SK-N-SH treated with all-trans-retinoic acid at 6 μM for 48 hours (cell line): ENCODE measurements around the gene DXO.
A peak's percentile ranks its signal among the peaks of the same experiment; 100 is the strongest.
"Not testable (repeated sequence)": the region's sequence is repeated elsewhere in the genome, so short reads cannot be mapped to it uniquely, and the experiment has no call there.

Experiments used
- ATAC-seq: fragments of 200-7000 bp; cut with Tn5 transposase; 3 replicates; pipeline ENCODE4 v1.9.1; 2020; ENCODE audit warnings: mild to moderate bottlenecking, moderate library complexity
- ARNTL ChIP-seq: fragments of 450-650 bp; formaldehyde crosslinking; IDR thresholded peaks from 2 replicates; pipeline ENCODE4 v1.5.0; 2020; ENCODE audit warnings: low read depth, mild to moderate bottlenecking, moderate library complexity, borderline replicate concordance
- BACH2 ChIP-seq: fragments of 250-450 bp; sonication (Bioruptor Pico); IDR thresholded peaks from 2 replicates; pipeline ENCODE4 v1.9.0; 2021; ENCODE audit warnings: mild to moderate bottlenecking, borderline replicate concordance
- CREB5 ChIP-seq: fragments of 250-450 bp; sonication (Bioruptor Pico); IDR thresholded peaks from 2 replicates; pipeline ENCODE4 v1.5.1; 2020; ENCODE audit warnings: low read depth, mild to moderate bottlenecking, moderate library complexity
- CSDC2 ChIP-seq: fragments of 250-450 bp; sonication (Bioruptor Pico); IDR thresholded peaks from 2 replicates; pipeline ENCODE4 v1.5.0; 2020; ENCODE audit warnings: mild to moderate bottlenecking, moderate library complexity
- CSRNP3 ChIP-seq: fragments of 250-450 bp; sonication (Bioruptor Pico); IDR thresholded peaks from 2 replicates; pipeline ENCODE4 v1.5.1; 2021; ENCODE audit warnings: mild to moderate bottlenecking, moderate library complexity
- ESRRG ChIP-seq: fragments of 250-450 bp; sonication (Bioruptor Pico); IDR thresholded peaks from 2 replicates; pipeline ENCODE4 v1.6.1; 2021; ENCODE audit warnings: mild to moderate bottlenecking
- GLIS3 ChIP-seq: fragments of 250-450 bp; sonication (Bioruptor Pico); IDR thresholded peaks from 2 replicates; pipeline ENCODE4 v1.5.0; 2020; ENCODE audit warnings: mild to moderate bottlenecking, moderate library complexity
- ISL1 ChIP-seq: fragments of 250-450 bp; sonication (Bioruptor Pico); IDR thresholded peaks from 2 replicates; pipeline ENCODE4 v2.1.2; 2022; ENCODE audit warnings: mild to moderate bottlenecking, moderate library complexity
- OSR1 ChIP-seq: fragments of 250-450 bp; sonication (Bioruptor Pico); IDR thresholded peaks from 2 replicates; pipeline ENCODE4 v1.8.0; 2022; ENCODE audit warnings: moderate library complexity, mild to moderate bottlenecking, inconsistent platforms
- POU6F1 ChIP-seq: fragments of 250-450 bp; sonication (Bioruptor Pico); IDR thresholded peaks from 2 replicates; pipeline ENCODE4 v1.8.0; 2021; ENCODE audit warnings: low read depth, mild to moderate bottlenecking, moderate library complexity, borderline replicate concordance
- PPARA ChIP-seq: fragments of 250-450 bp; sonication (Bioruptor Pico); IDR thresholded peaks from 2 replicates; pipeline ENCODE4 v1.5.0; 2020; ENCODE audit warnings: mild to moderate bottlenecking, borderline replicate concordance
- RARB ChIP-seq: fragments of 250-450 bp; sonication (Bioruptor Pico); IDR thresholded peaks from 2 replicates; pipeline ENCODE4 v1.8.0; 2021; ENCODE audit warnings: mild to moderate bottlenecking, moderate library complexity
- SNAI2 ChIP-seq: fragments of 250-450 bp; sonication (Bioruptor Pico); IDR thresholded peaks from 2 replicates; pipeline ENCODE4 v1.5.0; 2020; ENCODE audit warnings: mild to moderate bottlenecking, moderate library complexity
- TCF4 ChIP-seq: fragments of 250-450 bp; sonication (Bioruptor Pico); IDR thresholded peaks from 2 replicates; pipeline ENCODE4 v1.8.0; 2021; ENCODE audit warnings: mild to moderate bottlenecking, moderate library complexity, borderline replicate concordance
- TOX ChIP-seq: fragments of 250-450 bp; sonication (Bioruptor Pico); IDR thresholded peaks from 2 replicates; pipeline ENCODE4 v1.8.0; 2021; ENCODE audit warnings: mild to moderate bottlenecking, moderate library complexity, borderline replicate concordance
- ZC3H10 ChIP-seq: fragments of 250-450 bp; sonication (Bioruptor Pico); IDR thresholded peaks from 2 replicates; pipeline ENCODE4 v1.5.1; 2021; ENCODE audit warnings: mild to moderate bottlenecking, moderate library complexity
- ZFP3 ChIP-seq: fragments of 250-450 bp; sonication (Bioruptor Pico); IDR thresholded peaks from 2 replicates; pipeline ENCODE4 v1.5.0; 2020; ENCODE audit warnings: mild to moderate bottlenecking, moderate library complexity
- ZFP30 ChIP-seq: fragments of 450-650 bp; formaldehyde crosslinking; IDR thresholded peaks from 2 replicates; pipeline ENCODE4 v1.5.0; 2022; ENCODE audit warnings: mild to moderate bottlenecking, moderate library complexity
- ZNF565 ChIP-seq: fragments of 450-650 bp; formaldehyde crosslinking; conservative IDR thresholded peaks from 2 replicates; pipeline ENCODE4 v1.5.0; 2020; ENCODE audit warnings: low read depth, mild to moderate bottlenecking, moderate library complexity
- ZNF70 ChIP-seq: fragments of 450-650 bp; formaldehyde crosslinking; IDR thresholded peaks from 2 replicates; pipeline ENCODE4 v1.5.0; 2020; ENCODE audit warnings: mild to moderate bottlenecking, moderate library complexity
- ZNF8 ChIP-seq: fragments of 450-650 bp; formaldehyde crosslinking; IDR thresholded peaks from 2 replicates; pipeline ENCODE4 v1.5.0; 2020; ENCODE audit warnings: mild to moderate bottlenecking, moderate library complexity
- TF ChIP-seq, protein P1 (sequence below): fragments of 250-450 bp; sonication (Bioruptor Pico); IDR thresholded peaks from 2 replicates; pipeline ENCODE4 v1.5.0; 2020; ENCODE audit warnings: mild to moderate bottlenecking, moderate library complexity
- TF ChIP-seq, protein P2 (sequence below): fragments of 250-450 bp; sonication (Bioruptor Pico); IDR thresholded peaks from 2 replicates; pipeline ENCODE4 v1.8.0; 2020; ENCODE audit warnings: mild to moderate bottlenecking, moderate library complexity, borderline replicate concordance

The DXO gene

DNA sequence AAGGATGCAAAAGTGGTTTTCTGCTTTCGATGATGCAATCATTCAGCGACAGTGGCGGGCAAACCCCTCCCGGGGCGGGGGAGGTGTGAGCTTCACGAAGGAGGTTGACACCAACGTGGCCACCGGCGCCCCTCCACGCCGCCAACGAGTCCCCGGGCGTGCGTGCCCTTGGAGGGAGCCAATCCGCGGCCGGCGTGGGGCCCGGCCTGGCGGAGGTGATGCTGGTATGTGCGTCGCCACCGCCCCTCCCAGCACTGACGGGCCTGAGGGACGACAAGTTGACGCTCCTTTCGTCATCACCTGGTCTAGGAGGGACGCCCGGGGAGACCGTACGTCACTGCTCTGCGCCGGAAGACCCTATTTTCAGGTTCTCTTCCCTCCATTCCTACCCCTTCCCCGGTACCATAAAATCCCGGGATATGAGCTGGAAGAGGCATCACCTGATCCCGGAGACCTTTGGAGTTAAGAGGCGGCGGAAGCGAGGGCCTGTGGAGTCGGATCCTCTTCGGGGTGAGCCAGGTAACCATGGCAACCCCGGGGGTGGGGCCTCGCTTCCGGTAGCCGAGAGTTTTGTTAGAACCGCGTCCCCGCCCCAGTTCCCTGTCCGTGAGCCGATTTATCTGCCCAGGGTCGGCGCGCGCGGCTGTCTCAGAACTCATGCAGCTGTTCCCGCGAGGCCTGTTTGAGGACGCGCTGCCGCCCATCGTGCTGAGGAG is at the start of gene DXO:
DXO (minus strand) TSS at position 146 of the 716 bp plus-strand sequence. CDS start 463 bp downstream, outside the sequence.
- peak; percentile 88 for ATAC-seq

GRCh38 chr6:32014547-32014946 is 42.6 kb upstream of the DXO start, which contains the start of gene C4B:
TSS of gene C4B (plus strand) at chr6:32014795. CDS start at chr6:32014846, 51 bp downstream.
- ATAC-seq = not testable (repeated sequence)

More for the DNA sequence above, at the start of gene DXO:
- no peak for TF ChIP-seq ZC3H10 (CRISPR knock-in tag)
- 0 out of 2 replicates have a peak, but pooled peaks have one; percentile 25 for TF ChIP-seq ZFP3
- TF ChIP-seq CREB5 (CRISPR knock-in tag) = no peak
- no peak for TF ChIP-seq RARB (CRISPR knock-in tag)
- TF ChIP-seq ZNF565 (CRISPR knock-in tag) = no peak
- 0 out of 2 replicates have a peak, but pooled peaks have one; percentile 55 for TF ChIP-seq ZFP30 (CRISPR knock-in tag)
- TF ChIP-seq, protein P1, sequence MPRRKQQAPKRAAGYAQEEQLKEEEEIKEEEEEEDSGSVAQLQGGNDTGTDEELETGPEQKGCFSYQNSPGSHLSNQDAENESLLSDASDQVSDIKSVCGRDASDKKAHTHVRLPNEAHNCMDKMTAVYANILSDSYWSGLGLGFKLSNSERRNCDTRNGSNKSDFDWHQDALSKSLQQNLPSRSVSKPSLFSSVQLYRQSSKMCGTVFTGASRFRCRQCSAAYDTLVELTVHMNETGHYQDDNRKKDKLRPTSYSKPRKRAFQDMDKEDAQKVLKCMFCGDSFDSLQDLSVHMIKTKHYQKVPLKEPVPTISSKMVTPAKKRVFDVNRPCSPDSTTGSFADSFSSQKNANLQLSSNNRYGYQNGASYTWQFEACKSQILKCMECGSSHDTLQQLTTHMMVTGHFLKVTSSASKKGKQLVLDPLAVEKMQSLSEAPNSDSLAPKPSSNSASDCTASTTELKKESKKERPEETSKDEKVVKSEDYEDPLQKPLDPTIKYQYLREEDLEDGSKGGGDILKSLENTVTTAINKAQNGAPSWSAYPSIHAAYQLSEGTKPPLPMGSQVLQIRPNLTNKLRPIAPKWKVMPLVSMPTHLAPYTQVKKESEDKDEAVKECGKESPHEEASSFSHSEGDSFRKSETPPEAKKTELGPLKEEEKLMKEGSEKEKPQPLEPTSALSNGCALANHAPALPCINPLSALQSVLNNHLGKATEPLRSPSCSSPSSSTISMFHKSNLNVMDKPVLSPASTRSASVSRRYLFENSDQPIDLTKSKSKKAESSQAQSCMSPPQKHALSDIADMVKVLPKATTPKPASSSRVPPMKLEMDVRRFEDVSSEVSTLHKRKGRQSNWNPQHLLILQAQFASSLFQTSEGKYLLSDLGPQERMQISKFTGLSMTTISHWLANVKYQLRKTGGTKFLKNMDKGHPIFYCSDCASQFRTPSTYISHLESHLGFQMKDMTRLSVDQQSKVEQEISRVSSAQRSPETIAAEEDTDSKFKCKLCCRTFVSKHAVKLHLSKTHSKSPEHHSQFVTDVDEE = no peak
- peak; percentile 9; the same call in 1 of the 2 replicates for TF ChIP-seq CSRNP3 (CRISPR knock-in tag)
- TF ChIP-seq OSR1 (CRISPR knock-in tag) = no peak
- peak; percentile 22; the same call in 1 of the 2 replicates for TF ChIP-seq CSDC2 (CRISPR knock-in tag)
- 0 out of 2 replicates have a peak, but pooled peaks have one; percentile 21 for TF ChIP-seq GLIS3 (CRISPR knock-in tag)
- TF ChIP-seq ZNF8 (CRISPR knock-in tag) = no peak
- no peak for TF ChIP-seq POU6F1 (CRISPR knock-in tag)
- no peak for TF ChIP-seq TOX
- no peak for TF ChIP-seq ARNTL (CRISPR knock-in tag)
- 0 out of 2 replicates have a peak, but pooled peaks have one; percentile 10 for TF ChIP-seq ESRRG (CRISPR knock-in tag)
- TF ChIP-seq BACH2 (CRISPR knock-in tag) = no peak
- TF ChIP-seq TCF4 (CRISPR knock-in tag) = no peak
- TF ChIP-seq ISL1 = no peak
- TF ChIP-seq, protein P2, sequence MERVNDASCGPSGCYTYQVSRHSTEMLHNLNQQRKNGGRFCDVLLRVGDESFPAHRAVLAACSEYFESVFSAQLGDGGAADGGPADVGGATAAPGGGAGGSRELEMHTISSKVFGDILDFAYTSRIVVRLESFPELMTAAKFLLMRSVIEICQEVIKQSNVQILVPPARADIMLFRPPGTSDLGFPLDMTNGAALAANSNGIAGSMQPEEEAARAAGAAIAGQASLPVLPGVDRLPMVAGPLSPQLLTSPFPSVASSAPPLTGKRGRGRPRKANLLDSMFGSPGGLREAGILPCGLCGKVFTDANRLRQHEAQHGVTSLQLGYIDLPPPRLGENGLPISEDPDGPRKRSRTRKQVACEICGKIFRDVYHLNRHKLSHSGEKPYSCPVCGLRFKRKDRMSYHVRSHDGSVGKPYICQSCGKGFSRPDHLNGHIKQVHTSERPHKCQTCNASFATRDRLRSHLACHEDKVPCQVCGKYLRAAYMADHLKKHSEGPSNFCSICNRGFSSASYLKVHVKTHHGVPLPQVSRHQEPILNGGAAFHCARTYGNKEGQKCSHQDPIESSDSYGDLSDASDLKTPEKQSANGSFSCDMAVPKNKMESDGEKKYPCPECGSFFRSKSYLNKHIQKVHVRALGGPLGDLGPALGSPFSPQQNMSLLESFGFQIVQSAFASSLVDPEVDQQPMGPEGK (CRISPR knock-in tag) = peak; percentile 82; the same call in 1 of the 2 replicates
- no peak for TF ChIP-seq SNAI2 (CRISPR knock-in tag)
- no peak for TF ChIP-seq PPARA (CRISPR knock-in tag)
- no peak for TF ChIP-seq ZNF70 (CRISPR knock-in tag)

DNA sequence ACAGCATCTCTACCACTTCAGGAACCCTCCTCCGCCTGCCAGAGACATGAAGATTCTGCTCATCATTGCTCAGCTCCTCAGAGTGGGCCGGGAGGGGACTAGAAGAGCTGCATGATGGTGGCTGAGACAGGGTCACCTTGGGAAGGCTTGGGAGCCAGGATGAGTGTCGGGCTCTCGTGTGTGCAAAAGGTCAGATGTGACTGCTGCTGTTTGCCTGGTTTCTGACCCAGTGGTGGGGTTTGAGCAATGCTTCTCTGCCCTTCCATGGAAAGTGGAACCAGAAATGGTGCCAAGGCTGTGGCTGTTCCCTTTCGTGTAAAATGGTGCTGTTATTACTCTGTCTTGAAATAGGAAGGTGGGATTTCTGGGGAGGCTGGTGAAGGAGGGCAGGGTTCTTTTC is 41.8 kb upstream of the DXO start:
- ATAC-seq = not testable (repeated sequence)

- ATAC-seq = not testable (repeated sequence)
Measured at GRCh38 chr6:32012941-32013617, 41.1 kb upstream of the DXO start.

DNA sequence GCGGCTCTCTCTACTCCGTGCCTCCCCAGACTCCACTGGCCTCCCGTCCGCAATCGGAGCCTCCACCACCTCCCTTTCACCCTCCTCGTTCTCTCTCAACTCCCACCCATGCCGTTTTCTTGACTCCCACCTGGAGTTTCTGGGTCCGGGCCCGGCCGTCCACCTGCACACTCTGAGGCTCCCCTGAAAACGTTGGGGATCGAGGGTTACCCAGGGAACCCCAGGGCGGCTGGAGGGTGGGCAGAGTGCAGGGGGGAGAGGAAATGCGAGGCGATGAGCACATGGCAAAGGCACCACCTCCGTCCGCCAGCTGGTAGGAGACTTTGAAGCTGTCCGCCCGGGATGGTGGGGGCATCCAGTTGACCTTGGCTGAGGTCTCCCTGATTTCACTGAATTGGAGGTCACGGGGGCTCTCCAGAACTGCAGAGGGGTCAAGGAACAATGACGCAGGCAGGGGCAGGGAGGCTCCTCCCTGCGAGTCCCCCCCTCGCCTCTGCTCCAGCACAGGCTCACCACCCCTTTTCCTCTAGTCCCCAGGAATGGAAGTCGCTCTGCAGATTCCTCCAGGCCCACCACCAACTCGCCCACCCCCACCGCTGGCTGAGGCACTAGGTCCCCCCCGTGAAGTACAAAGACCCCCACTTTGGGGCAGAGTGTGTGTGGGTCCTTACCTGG is 39.1 kb upstream of the DXO start:
- ATAC-seq = not testable (repeated sequence)

DNA sequence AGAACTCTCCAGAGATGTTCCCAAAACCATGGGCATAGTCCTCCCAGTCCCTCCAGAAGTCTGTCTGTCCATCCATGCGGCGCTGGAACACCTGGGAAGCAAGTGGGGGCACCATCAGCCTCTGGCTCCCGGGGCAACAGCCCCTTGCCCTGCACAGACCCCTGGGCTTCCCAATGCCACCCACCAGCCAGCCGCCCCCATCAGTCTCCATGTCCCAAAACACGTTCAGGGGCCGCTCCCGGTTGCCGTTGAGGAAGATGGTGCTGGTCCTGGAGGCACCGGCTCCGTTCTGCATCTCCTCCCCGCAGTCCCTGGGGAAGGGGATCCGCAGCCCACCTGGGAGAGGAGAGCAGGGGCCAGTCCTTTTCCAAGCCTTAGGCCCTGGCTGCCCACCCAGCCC is 37.6 kb upstream of the DXO start:
- ATAC-seq = not testable (repeated sequence)

GRCh38 chr6:32008616-32009015 is 36.7 kb upstream of the DXO start:
- peak; percentile 6; the same call in 1 of the 3 replicates for ATAC-seq
